GM18519 (cell line): ENCODE measurements around the gene BTBD16.

Experiments
- ATAC-seq: cut with Tn5 transposase; IDR thresholded peaks from one replicate; pipeline ENCODE4 v1.9.1; 2021; ENCODE audit warnings: mild to moderate bottlenecking, moderate library complexity; ENCODE audit not compliant: unreplicated experiment, low FRiP score

The BTBD16 gene

GRCh38 chr10:122246830-122247520 is 24.1 kb upstream of the BTBD16 start:
- ATAC-seq = no peak

- no peak for ATAC-seq
Measured at GRCh38 chr10:122248356-122249302, 22.5 kb upstream of the BTBD16 start.

GRCh38 chr10:122249303-122249850 is 21.7 kb upstream of the BTBD16 start:
- ATAC-seq = no peak

- no peak for ATAC-seq
Measured at GRCh38 chr10:122249991-122250750, 20.9 kb upstream of the BTBD16 start.

GRCh38 chr10:122251459-122252255 is 19.4 kb upstream of the BTBD16 start:
- no peak for ATAC-seq

GRCh38 chr10:122252805-122253204 is 18.3 kb upstream of the BTBD16 start:
- no peak for ATAC-seq

- no peak for ATAC-seq
Measured at GRCh38 chr10:122253605-122254004, 17.5 kb upstream of the BTBD16 start.

GRCh38 chr10:122254831-122255230 is 16.3 kb upstream of the BTBD16 start:
- ATAC-seq = no peak

- no peak for ATAC-seq
Measured at GRCh38 chr10:122255509-122256301, 15.4 kb upstream of the BTBD16 start.

- no peak for ATAC-seq
Measured at GRCh38 chr10:122257041-122257440, 14.1 kb upstream of the BTBD16 start.

GRCh38 chr10:122258136-122259074 is 12.7 kb upstream of the BTBD16 start:
- no peak for ATAC-seq

- no peak for ATAC-seq
Measured at GRCh38 chr10:122259075-122259466, 12.0 kb upstream of the BTBD16 start.

- no peak for ATAC-seq
Measured at GRCh38 chr10:122261584-122261983, 9.5 kb upstream of the BTBD16 start.

- no peak for ATAC-seq
Measured at GRCh38 chr10:122263971-122264370, 7.1 kb upstream of the BTBD16 start.

- ATAC-seq = no peak
Measured at GRCh38 chr10:122264436-122264835, 6.7 kb upstream of the BTBD16 start.

- no peak for ATAC-seq
Measured at GRCh38 chr10:122264931-122265330, 6.2 kb upstream of the BTBD16 start.

- ATAC-seq = no peak
Measured at GRCh38 chr10:122265896-122266295, 5.2 kb upstream of the BTBD16 start.
